Measurements from ENCODE around the gene HCN4.

HCN4 gene

DNA sequence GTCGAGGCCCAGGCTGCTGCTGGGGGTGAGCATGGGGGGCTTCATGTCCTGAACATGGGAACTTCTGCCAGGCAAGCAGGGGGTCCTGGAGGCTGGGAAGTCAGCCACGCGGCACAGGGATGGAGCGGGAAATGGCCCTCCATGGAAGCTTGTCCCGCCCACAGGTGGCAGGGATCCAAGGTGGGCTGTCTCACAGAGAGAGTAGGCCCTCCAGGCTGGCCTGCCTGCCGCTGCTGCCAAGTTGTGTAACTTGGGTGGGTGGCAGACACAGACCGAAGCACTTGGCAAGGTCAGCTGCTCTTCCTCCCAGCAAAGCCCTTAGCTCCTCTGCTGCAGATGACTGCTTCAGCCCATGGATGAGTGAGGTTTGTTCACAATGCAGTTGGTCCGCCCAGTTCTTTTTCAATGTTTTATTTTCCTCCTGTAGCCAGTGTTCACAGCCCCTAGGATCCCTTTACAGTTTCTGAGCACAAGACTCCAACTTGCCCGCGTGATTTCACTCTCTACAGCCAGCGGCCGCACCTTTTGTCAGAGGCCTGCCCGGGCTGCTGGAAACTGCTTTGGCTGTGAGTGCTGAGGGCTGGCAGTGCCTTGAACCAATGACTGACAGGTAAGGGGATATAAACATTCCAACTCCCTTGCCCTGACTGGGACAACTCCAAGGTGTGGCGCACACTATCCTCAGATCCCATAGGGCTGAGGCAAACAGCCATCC is 26.7 kb downstream of the HCN4 start:
- DNase-seq: no peak

DNA sequence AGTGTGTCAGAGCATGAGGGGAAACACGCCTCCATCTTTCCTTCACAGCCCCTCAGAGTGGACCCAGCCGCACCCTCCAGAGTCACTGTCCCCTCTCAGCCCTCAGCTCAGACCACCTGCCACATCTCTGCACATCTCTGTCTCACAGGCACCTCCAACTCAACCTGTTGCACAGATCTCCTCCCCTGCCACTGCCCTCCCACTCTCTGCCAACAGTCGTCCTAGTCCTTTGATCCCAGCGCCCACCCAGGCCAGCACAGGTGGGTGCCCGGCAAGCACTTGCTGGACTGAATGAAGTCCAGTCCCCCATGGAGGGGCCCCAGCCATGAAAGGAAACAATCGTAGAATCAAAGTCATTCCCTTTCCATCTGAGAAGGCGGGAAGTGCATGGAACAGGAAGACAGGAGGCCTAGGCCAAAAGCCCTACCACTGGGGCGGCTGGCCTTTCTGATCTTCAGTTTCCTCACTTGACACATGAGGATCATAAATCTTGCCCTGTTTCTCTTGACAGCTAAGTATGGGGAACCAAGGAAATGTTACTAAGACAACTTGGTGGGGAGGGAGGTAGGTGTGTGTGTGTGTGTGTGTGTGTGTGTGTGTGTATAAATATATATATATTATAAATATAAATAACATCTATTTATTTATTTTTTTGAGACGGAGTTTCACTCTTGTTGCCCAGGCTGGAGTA is 28.1 kb downstream of the HCN4 start:
- no peak for DNase-seq

DNA sequence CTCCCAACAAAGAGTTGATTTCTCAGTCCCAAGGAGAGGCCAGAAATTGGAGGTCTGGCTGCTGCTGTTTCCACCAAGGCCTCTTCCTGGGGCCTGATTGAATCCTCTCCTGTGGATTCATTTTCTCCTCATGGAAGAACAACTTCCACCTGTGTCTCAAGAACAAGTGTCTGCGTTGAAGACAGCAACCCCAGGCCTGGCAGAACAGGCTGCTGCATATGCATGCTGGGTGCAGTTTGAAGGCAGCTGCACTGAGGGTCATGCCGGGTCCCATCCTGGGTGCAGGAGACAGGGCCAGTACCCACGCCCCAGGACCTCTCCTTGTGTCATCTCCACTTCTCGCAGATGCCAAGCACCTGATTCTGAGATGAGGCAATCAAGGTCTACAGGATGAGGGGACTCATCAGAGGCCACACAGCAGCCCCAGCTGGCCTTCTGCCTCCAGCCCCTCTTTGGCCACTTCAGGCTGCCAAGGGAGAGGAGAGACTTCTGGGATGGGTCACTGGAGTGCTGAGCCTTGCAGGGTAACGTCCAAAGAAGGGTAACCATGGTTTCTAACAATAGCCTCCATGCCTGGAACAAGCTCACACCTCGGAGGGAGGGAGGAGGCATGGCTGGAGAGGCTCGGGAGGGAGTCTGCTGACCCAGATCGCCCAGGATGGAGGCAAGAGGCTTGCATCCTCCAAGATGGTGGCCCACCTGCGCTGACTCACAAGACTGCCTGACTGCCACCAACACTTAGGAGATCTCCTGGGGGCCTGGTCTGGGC is 30.0 kb downstream of the HCN4 start:
- DNase-seq: no peak

DNA sequence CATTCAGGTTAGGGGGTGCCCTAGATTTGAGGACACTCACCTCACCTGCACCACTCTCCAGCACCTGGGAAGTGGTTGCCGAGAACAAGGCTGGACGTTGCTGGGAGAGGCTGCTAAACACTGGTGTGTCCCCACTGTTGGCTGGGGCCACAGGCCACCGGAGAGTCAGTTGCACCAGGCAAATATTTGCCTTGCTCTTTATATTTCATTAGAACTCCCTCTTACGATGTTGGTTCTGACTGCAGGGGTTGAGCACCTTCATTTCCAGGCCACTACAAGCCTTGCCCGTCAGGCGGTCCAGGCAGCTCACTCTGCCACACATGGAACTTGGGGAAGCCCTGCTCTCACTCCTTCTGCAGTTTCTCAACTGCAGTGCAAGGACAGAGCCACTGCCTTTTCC is 30.7 kb downstream of the HCN4 start:
- no peak for DNase-seq

DNA sequence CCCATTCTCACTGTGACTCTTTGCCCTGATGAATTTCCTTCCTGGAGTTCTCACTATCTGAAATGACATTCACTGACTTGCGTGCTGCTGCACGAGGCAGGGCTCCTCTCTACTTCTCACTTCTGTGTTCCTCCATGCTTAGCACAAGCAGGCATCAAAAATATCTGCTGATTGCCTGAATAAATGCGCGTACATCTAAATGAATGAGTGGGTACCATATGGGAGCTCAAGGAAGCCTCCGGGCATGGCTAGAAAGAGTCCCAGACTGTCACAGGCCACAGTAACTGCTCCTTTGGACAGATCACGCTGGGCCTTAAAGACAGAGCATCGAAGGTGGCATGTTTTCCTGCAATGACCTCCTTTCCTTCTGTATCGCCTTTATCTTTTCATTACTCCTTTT is 31.6 kb downstream of the HCN4 start:
- DNase-seq: no peak

DNA sequence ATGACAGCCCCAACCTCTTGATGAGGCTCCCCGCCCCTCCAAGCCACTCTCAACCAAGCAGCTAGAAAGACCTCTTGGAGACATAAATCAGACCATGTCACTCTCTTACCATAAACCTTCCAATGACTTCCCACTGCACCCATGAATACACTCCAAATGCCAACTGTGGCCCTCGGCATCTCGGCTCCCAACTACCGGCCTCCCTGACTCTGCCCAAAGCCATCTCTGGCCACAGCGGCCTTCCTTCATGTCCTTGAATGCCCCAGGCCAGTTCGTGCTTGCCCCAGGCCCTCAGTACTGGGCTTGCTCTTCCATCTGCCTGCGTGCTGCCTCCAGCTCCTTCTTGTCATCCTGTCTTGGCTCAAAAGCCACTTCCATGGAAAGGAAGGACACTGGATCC is 32.0 kb downstream of the HCN4 start:
- no peak for DNase-seq

DNA sequence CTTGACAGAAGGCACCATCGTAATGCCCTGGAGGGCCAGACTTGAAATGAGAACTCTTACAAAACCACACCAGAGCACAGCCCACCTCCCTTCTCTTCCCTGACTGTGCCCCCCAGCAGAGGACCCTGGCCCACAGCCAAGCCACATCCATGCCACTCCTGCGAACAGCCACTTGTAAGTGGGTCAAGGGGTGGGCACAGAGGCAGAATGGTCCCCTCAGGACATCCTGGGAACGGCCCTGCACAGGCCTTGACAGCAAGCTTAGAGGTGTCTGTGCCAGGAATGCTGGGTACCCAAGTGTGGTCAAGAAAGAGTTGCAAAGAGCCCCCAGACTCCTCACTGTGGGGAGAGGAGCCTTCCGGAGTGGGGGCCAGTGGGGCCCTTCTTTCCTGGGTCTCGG is 33.3 kb downstream of the HCN4 start:
- no peak for DNase-seq

DNA sequence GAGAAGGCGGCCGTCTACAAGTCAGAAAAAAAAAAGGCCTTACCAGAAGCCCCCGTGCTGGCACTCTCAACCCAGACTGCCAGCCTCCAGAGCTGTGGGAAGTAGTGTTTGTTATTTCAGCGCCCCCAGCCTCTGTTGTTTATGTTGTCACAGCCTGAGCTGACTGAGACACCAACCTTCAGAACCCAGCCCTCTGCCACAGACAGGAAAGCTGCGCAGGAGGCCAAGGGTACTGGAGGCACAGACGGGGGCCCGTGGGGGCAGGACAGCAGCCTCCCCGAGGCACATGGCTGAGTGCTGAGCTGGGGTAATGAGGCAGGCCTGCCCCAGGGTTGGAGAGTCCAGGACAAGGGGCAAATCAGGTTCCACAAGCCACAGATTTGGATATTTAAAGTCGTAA is 33.7 kb downstream of the HCN4 start:
- DNase-seq: no peak

DNA sequence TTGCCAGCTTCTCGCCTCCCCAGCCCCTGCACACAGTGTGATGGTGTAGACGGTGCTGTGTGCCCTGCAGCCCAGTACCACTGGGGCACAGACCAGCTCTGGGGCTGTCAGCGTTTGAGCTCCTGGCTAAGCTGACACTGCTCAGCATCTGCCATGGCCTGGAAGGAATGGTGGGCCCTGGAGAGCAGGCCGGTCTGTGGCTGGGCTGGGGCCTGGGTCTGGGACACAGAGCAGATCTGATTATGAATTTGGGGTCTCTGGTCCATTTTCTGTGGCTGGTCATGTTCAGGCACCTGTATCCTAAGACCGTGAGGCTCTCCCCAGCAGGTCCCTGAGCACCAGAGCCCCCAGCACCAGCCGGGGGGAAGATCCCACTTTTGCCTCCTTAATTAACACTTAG is 34.7 kb downstream of the HCN4 start:
- no peak for DNase-seq

DNA sequence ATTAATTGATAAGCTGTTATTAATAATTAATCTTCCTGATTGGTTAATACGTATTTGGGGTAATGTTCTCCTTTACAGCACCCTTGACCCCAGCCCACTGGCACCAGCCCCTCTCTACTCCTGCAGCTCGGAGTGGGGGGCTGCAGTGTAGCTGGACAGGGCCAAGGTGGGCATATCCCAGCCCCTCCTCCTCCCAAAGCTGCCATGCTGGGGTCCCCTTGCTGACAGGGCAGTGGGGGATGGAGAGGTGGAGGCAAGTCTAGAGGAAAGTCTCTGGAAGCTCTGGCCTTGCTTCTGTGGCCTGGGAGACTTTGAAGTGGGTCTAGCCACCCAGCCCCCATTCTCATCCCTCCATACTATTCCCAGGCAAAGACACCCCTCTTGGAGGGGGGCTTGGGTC is 35.8 kb downstream of the HCN4 start:
- no peak for DNase-seq

DNA sequence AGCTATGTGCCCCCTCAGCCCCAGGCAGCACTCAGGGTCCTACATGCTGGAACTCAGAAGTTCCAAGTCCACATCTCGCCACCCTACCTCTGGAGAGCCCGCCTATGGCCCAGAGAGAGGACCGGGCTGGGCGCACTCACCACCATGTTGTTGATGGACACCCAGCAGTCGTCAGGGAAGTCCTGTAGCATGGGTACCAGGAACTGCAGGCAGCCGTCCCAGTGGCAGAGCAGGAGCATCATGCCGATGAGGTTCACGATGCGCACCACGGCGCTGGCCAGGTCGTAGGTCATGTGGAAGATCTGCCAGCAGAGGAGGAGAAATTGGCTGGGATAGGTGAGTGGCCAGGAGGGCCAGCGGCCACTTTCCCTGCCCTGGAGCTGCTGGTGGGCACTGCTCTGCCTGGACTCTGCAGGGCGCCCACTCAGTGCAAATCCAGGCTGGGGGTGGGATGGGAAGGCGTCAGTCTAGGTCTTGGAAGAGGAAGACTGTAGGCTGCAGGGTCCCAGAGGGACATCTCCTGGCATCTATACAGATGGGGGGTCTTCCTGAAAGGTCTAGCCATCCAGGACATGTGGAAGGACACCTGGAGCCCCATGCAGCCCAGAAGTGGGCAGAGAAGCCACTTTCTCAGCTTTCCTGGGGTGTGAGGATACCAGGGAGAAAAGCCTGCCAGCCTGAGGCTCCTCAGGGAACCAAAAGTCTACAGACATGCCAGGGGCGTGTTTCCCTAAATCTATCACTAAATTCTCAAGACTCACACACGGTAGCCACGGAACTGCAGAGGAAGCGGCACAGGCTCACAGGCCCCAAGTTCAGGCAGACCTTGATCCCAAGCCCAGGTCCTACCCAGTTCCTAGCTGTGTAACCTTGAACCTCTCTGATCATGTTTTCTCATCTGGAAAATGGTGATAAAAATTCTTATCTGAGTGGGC is 36.5 kb downstream of the HCN4 start:
- no peak for DNase-seq

DNA sequence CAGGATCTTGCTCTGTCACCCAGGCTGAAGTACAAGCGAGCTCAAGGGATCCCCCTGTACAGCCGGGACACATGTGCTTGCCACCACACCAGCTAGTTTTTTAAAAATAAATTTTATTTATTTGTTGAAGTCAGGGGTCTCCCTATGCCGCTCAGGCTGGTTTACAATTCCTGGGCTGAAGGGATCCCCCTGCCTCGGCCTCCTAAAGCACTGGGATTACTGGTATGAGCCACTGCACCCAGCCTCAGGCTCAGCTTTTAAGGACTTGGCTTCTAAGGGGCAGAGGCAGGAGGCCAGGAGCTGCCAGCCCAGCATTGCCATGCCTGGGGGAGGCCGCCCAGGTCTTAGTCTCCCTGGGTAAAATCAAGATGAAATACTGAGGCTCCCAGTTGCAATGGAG is 37.3 kb downstream of the HCN4 start:
- no peak for DNase-seq

DNA sequence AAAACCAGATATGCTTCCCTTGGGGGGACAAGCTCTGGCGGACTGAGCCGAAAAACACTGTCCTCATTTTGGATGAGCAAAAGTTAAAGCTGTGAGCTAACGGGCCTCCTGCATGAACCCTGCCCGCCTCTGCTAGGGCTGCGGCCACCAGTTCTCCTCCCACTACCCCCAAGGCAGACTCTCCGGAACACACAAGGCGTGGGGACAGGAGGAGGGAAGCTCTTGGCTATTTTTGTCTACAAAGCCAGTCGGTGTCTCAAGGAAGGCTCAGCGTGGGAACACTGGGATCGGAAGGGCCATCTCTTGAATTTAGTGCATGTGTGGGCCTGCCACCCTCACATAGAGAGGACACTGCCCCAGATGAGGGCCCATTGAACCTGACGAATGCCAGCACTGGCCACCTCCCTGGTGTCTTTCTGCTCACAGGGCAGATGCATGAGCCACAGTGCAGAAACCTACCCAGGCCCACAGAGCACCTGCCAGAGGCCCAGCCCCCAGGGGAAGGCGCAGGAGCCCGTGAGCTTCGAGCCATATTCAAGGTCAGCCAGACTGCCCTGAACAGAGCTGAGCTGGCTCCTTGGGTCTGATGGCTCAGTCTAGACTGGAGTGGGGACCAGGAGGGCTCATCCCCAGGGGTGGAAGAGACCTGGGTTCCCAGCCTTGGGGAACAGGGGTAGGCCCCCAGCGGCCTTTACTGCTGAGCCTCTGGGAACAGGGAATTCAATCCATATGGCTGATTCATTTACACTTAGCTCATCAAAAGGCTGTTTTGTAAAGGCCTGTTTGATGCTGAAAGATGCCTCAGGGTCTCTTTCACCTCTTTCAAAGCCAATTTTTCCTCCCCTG is 38.3 kb downstream of the HCN4 start:
- DNase-seq: no peak

DNA sequence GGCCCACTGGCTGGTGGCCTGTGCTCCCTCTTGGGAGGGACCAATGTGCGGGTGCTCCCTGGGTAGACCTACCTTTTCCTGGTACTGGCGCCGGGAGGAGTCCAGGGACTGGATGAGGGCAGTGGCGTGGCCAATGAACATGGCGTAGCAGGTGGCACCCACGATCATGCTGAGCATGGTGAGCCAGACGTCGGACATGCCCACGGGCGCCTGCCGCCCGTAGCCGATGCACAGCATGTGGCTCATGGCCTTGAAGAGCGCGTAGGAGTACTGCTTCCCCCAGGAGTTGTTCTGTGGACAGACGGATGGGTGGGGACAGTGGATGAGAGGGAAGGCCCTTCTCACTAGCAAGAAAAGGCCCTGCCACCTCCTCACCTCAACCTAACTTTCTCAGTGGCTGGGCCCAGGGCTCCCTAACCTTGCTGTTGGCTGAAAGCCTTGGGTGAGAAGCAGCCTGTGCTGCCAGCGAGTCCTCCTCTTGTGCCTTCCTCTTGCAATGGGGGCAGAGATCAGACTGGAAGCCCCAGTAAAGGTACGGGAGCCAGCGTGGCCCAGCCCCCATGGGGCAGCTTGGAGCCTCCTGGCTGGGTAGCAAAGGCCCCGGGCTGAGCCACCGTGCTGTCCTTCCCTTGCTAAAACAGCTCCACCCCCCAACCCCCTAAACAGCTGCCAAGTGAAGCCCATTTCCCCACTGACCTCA is 39.1 kb downstream of the HCN4 start:
- no peak for DNase-seq

DNA sequence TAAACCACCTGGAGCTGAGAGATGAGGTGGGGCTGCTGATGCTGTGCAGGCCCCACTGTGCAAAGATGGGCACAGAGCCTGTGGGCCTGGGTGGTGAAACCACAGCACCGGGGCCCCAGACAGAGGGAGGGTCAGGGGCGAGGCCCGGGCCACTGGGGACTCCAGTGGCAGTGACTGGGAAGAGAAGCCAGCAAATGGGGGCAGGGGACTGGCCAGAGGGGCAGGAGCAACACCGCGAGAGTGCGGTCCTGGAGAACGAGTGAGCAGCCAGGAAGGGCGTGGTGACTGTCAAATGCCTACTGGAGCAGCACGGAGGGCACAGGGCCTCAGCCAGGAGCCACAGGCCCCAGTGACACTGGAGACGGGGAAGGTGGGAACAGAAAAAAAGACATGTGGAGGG is 39.8 kb downstream of the HCN4 start:
- DNase-seq: no peak

DNA sequence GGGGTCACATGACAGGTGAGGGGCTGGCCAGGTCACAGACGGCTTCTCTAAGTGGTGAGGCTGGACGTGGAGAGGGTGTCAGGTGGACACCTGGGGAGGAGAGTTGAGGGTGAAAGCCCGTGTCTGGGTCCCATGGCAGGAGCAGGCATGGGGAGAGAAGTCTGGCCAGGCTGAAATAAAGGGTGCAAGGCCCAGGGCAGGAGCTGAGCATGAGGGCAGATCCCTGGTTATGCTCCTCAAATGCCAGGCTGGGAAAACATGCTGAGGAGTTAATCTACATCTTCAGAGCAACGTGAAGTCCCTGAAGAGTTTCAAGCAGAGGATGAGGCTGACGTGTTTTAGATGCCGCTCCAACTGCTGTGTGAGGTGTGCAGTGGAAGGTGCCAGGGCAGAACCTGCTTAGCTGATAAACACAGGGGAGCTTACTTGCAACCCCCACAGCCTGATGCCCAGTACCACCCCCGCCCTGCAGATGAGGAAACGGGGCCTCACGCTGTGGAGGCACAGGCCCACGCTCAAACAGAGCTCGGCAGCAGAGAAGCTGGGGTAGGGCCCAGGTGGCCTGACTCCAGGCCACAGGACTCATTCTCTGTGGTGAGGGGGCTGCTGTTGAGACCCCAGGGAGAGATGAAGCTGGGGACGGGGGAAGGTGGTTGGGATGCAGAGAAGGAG is 40.5 kb downstream of the HCN4 start:
- DNase-seq: no peak

DNA sequence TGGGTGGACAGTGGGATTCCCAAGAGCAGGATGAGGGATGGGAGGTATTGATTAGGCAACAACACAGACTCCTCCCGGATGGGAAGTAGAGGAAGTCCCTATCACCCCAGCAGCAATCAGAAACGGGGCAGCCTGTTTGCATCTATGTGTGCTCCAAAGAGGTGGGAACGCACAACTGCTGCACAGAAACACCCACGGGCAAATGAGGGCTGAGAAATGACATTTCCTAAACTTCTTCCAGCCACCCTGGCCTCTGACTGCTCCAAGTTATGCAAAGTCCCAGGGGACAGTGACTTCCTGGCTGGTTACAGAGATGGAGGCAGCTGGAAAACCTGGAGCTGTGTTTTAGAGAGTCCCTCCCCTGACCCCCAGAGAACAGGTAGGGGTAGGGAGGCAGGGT is 42.6 kb downstream of the HCN4 start:
- DNase-seq: no peak

DNA sequence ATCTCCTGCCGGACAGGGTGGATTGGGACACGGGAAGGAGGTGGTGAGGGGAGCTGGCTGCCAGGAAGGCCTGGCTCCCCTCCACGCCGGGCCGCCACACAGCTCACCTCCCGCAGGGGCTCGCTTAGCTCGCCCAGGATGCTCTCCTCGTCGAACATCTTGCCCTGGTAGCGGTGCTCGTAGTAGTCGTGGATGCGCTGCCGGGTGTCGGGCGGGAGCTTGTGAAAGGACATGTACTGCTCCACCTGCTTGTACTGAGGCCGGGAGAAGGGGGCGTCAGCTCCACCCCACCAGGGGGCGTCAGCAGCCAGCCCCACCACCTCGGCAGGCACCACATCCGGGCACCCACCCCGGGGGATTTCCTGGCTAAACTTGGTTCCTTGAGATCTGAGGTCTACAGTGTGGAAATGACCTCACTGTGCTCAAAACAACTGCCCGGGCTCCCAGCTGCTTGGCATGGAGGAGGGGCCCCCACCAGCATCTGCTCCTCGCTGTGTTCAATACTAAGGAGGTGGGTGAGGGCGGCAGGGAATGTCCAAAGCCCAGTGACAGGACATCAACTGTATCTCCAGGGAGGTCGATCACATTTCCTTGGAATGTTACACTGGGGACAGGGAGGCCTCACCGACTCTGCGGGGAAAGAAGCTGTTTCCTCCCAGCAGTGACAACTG is 43.4 kb downstream of the HCN4 start:
- DNase-seq: peak; percentile 12

DNA sequence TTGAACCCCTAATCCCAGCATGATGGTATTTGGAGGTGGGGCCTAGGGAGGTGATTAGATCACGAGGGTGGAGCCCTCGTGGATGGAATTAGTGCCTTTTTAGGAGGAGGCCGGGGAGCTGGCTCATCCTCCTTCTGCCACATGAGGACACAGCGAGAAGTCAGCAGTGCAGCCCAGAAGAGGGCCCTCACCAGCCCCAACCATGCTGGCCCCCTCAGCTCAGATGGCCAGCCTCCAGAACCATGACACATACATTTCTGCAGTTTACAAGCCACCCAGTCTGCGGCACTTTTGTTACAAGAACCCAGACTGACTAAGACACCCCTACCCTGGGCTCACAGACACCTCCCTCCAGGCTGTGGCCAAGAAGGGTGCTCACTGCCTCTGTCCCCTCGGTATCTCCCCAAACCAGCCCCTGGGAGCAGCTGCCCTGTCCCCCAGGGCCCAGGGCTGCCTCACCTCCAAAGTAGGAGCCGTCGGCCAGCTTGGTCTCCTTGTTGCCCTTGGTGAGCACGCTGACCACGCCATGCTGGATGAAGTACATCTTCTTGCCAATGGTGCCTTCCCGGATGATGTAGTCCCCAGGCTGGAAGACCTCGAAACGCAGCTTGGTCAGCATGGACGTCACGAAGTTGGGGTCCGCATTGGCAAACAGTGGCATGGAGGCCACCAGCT is 44.1 kb downstream of the HCN4 start:
- DNase-seq: no peak

DNA sequence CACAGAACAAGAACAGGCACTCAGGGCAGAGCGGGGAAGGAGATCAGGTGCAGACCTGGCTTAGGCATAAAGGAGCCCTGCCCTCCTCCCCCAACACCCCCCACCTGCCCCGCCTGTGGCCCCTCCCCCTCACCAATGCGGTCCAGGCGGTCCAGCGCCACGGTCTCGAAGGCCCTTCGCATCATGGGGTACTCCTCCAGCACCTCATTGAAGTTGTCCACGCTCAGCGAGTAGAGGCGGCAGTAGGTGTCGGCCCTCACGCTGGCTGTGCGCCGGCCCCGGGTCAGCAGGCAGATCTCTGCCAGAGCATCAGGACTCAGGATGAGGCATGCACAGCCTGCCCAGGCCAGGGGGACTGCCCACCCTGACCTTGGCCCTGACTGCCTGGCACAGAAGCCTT is 44.8 kb downstream of the HCN4 start:
- no peak for DNase-seq
